Keratinocyte (primary cell): Measurements from ENCODE around the gene TMEM87B. TPM values are rescaled to one million over a fixed set of nuclear protein-coding genes. Genes with fewer than 3 reads are reported as not detected.
A peak's percentile ranks its signal among the peaks of the same experiment; 100 is the strongest.
"Not testable (repeated sequence)": the region's sequence is repeated elsewhere in the genome, so short reads cannot be mapped to it uniquely, and the experiment has no call there.

ENCODE experiments used
- DNase-seq: peaks from one replicate; pipeline ENCODE4 v3.0.0-alpha.2; 2011; ENCODE audit warnings: low read depth, missing footprints, low spot score
- FAIRE-seq: peaks from 2 replicates; lab custom pipeline; 2011; peaks lifted over from hg19 to GRCh38; lab: Jason Lieb, UNC
- H2AFZ ChIP-seq: 2 replicates; pipeline ENCODE4 v1.6.0; 2012; ENCODE audit warnings: low read length, control low read depth, inconsistent platforms; ENCODE audit not compliant: control insufficient read depth
- H3K27ac ChIP-seq: 2 replicates; pipeline ENCODE4 v1.5.1; 2011; ENCODE audit warnings: low read length; ENCODE audit not compliant: control insufficient read depth, insufficient read depth
- H3K27me3 ChIP-seq: 3 replicates; pipeline ENCODE4 v1.6.0; 2011; ENCODE audit warnings: low read length; ENCODE audit not compliant: control insufficient read depth, insufficient read depth; ENCODE audit errors: extremely low read depth
- H3K36me3 ChIP-seq, 2 experiments: 2 replicates in 1 of 2; 3 replicates in 1 of 2; pipeline ENCODE4 v1.5.1; 2011; ENCODE audit warnings: low read length in 2 of 2, mild to moderate bottlenecking in 1 of 2; ENCODE audit not compliant: control insufficient read depth in 2 of 2, insufficient read depth in 2 of 2; ENCODE audit errors: extremely low read depth in 1 of 2
- H3K4me1 ChIP-seq: 3 replicates; pipeline ENCODE4 v1.5.1; 2011; ENCODE audit warnings: low read length; ENCODE audit not compliant: control insufficient read depth, insufficient read depth; ENCODE audit errors: extremely low read depth
- H3K4me2 ChIP-seq: 3 replicates; pipeline ENCODE4 v1.6.0; 2011; ENCODE audit warnings: low read depth, low read length; ENCODE audit not compliant: control insufficient read depth, insufficient read depth; ENCODE audit errors: extremely low read depth
- H3K4me3 ChIP-seq, 3 experiments: fragments of 200-600 bp in 1 of 3; sonication (generic) in 1 of 3; 2 replicates in 2 of 3; 3 replicates in 1 of 3; pipeline ENCODE4 v1.5.1; 2011 to 2016; ENCODE audit warnings: low read length in 3 of 3, mild to moderate bottlenecking in 3 of 3, control low read depth in 2 of 3, inconsistent platforms in 1 of 3, low read depth in 1 of 3, mixed read lengths in 1 of 3, mixed run types in 1 of 3, moderate library complexity in 1 of 3; ENCODE audit not compliant: control insufficient read depth in 2 of 3, insufficient read depth in 2 of 3; ENCODE audit errors: extremely low read depth in 1 of 3
- H3K79me2 ChIP-seq: 2 replicates; pipeline ENCODE4 v1.6.0; 2012; ENCODE audit warnings: low read length; ENCODE audit not compliant: control insufficient read depth, insufficient read depth
- H3K9ac ChIP-seq: 3 replicates; pipeline ENCODE4 v1.6.0; 2011; ENCODE audit warnings: low read length; ENCODE audit not compliant: control insufficient read depth, insufficient read depth; ENCODE audit errors: extremely low read depth
- H3K9me1 ChIP-seq: 3 replicates; pipeline ENCODE4 v1.6.0; 2011; ENCODE audit warnings: low read length; ENCODE audit not compliant: control insufficient read depth, insufficient read depth; ENCODE audit errors: extremely low read depth
- H3K9me3 ChIP-seq: 2 replicates; pipeline ENCODE4 v1.5.1; 2012; ENCODE audit warnings: low read depth, low read length; ENCODE audit not compliant: control insufficient read depth
- H4K20me1 ChIP-seq: 3 replicates; pipeline ENCODE4 v1.6.0; 2011; ENCODE audit warnings: low read length; ENCODE audit not compliant: control insufficient read depth, insufficient read depth; ENCODE audit errors: extremely low read depth
- CTCF ChIP-seq, 3 experiments: IDR thresholded peaks in 1 of 3; conservative IDR thresholded peaks in 1 of 3; optimal IDR thresholded peaks in 1 of 3; 2 replicates in 2 of 3; 3 replicates in 1 of 3; pipeline versions ENCODE3 to v1.5.1; 2011; ENCODE audit warnings: low read length in 3 of 3, mild to moderate bottlenecking in 3 of 3, moderate library complexity in 2 of 3, control low read depth in 1 of 3, inconsistent platforms in 1 of 3; ENCODE audit not compliant: insufficient read depth in 2 of 3; ENCODE audit errors: extremely low read depth in 1 of 3
- EZH2 ChIP-seq: IDR thresholded peaks from one replicate; pipeline ENCODE4 v1.6.1; 2012; ENCODE audit warnings: inconsistent platforms, mild to moderate bottlenecking, low read length, moderate library complexity
- dilution Hi-C: fragments of 300-500 bp; cut with MboI; formaldehyde crosslinking; loops from one replicate; pipeline ENCODE4 v1.7.0; 2020; ENCODE audit warnings: low sequenced_read_pairs; ENCODE audit not compliant: extremely low pct_ligation_motif_present
- polyA plus RNA-seq, 5 experiments: library from polyadenylated mRNA; depleted of rRNA in 3 of 5; stranded (reverse) in 3 of 5; stranded (forward) in 1 of 5; unstranded in 1 of 5; fragments of >200 nt; gene quantifications; 1 replicate in 1 of 5; 2 replicates in 3 of 5; 3 replicates in 1 of 5; pipeline versions ENCODE4 v1.2.1 to v1.2.3, GENCODE V29; 2011 to 2012; ENCODE audit warnings: missing spikeins in 2 of 5, low read depth in 1 of 5, low replicate concordance in 1 of 5

TMEM87B gene
- polyA plus RNA-seq, 1 donor (not counting 4 experiments of a cell fraction or from before 2014, with no cell fraction given): 37.3 TPM

DNA sequence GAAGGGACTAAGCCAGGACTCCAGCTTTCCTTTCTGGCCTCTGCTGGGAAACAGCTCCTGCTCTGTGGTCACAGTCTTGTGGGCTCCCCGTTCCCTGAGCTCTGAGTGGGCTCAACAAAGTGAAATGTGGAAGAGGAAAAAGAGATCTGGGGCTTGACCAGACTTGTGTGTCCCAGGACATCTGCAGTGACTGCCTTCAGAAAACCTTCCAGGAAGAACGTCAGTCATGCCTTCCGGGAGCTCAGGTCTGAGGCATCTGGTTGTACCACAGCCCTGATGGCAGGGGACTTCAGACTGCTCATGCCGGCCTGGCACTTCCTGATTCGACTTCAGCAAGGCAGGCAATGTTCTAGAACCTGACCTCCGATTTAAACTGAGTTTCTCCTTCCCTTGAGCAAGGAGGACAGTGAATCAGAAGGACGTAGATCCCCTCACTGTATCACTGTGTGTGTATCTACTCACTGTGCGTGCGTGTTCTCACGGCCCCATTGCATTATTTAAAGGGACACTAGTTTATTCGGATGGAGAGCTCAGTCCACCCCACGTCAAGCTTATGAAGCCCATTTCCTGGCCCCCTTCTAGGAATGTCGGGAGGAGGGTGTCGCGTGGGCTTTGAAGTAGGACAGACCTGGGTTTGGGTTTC, 82.6 kb downstream of the TMEM87B start:
- Histone ChIP-seq H3K9ac (no peak overlapping the region), H3K79me2 (no peaks in the 10 kb centered on the region), H3K27me3 (peaks cover 32% of the 10 kb centered on the region), H3K9me1 (no peaks in the 10 kb centered on the region), H3K4me2 (peak overlapping the region; percentile 73), H3K36me3 (no peaks in the 10 kb centered on the region), H3K4me3 (peak overlapping the region in 2 of 3 experiments; percentile 50 to 52), H4K20me1 (no peaks in the 10 kb centered on the region), H3K27ac (no peak overlapping the region), H3K4me1 (peaks cover 10% of the 10 kb centered on the region), H2AFZ (peak overlapping the region; percentile 87), H3K9me3 (no peaks in the 10 kb centered on the region)
- dilution Hi-C loops: no loop called here
- no peak for DNase-seq
- FAIRE-seq: peak; percentile 58
- TF ChIP-seq EZH2: no peak
- no peak for TF ChIP-seq CTCF (optimal IDR thresholded peaks at IDR 0.05 in 1 of 3, IDR thresholded peaks at IDR 0.05 in 1 of 3, conservative IDR thresholded peaks at IDR 0.05 in 1 of 3; ENCODE audit: extremely low read depth in 1 of 3, insufficient read depth in 2 of 3, low read length in 3 of 3)

GRCh38 chr2:112138159-112139032, 83.3 kb downstream of the TMEM87B start, which contains the start of gene FBLN7:
Gene FBLN7, plus strand, starts transcription at chr2:112138385. Its CDS starts 271 bp downstream, at chr2:112138656.
- FAIRE-seq (no peak), DNase-seq (no peak)
- dilution Hi-C loops: no loop called here
- peak within 1 kb of the TSS in 2 of 3 experiments; percentile 50 to 52 for H3K4me3 ChIP-seq
- H3K9me1 ChIP-seq: no peaks in the 10 kb centered on the region
- no peak within 1 kb of the TSS for H3K27ac ChIP-seq
- peak within 1 kb of the TSS; percentile 87 for H2AFZ ChIP-seq
- no peak within 1 kb of the TSS for H3K9ac ChIP-seq
- H3K4me1 ChIP-seq: peaks cover 10% of the 10 kb centered on the region
- peak within 1 kb of the TSS; percentile 73 for H3K4me2 ChIP-seq
- no peaks in the 10 kb centered on the region for H4K20me1 ChIP-seq
- no peaks in the 10 kb centered on the region for H3K79me2 ChIP-seq
- TF ChIP-seq EZH2 (no peak), CTCF (optimal IDR thresholded peaks at IDR 0.05 in 1 of 3, IDR thresholded peaks at IDR 0.05 in 1 of 3, conservative IDR thresholded peaks at IDR 0.05 in 1 of 3; ENCODE audit: extremely low read depth in 1 of 3, insufficient read depth in 2 of 3, low read length in 3 of 3) (no peak)
- peaks cover 32% of the 10 kb centered on the region for H3K27me3 ChIP-seq
- no peaks in the 10 kb centered on the region for H3K36me3 ChIP-seq
- no peaks in the 10 kb centered on the region for H3K9me3 ChIP-seq

DNA sequence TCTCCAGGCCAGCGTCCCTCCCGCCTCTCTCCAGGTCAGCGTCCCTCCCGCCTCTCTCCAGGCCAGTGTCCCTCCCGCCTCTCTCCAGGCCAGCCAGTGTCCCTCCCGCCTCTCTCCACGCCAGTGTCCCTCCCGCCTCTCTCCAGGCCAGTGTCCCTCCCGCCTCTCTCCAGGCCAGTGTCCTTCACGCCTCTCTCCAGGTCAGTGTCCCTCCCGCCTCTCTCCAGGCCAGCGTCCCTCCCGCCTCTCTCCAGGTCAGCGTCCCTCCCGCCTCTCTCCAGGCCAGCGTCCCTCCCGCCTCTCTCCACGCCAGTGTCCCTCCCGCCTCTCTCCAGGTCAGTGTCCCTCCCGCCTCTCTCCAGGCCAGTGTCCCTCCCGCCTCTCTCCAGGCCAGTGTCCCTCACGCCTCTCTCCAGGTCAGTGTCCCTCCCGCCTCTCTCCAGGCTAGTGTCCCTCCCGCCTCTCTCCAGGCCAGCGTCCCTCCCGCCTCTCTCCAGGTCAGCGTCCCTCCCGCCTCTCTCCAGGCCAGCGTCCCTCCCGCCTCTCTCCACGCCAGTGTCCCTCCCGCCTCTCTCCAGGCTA, 84.1 kb downstream of the TMEM87B start:
- dilution Hi-C loops, H3K4me2 ChIP-seq, H3K4me3 ChIP-seq: not testable (repeated sequence)

More for the DNA sequence above, 84.1 kb downstream of the TMEM87B start:
- H2AFZ ChIP-seq, FAIRE-seq, H4K20me1 ChIP-seq, DNase-seq, H3K79me2 ChIP-seq, H3K9me1 ChIP-seq, H3K9me3 ChIP-seq, H3K36me3 ChIP-seq, H3K9ac ChIP-seq, H3K27ac ChIP-seq: not testable (repeated sequence)
- peaks cover 10% of the 10 kb centered on the region for H3K4me1 ChIP-seq
- peaks cover 32% of the 10 kb centered on the region for H3K27me3 ChIP-seq
